PC-3 (cell line): ENCODE measurements around the gene ENPP7.

Experiments
- EZH2 ChIP-seq: fragments of 300-600 bp; sonication (generic); IDR thresholded peaks from one replicate; pipeline ENCODE4 v1.6.1; 2017; ENCODE audit warnings: antibody characterized with exemption, mild to moderate bottlenecking, low read length; ENCODE audit not compliant: unreplicated experiment
- EZH2phosphoT487 ChIP-seq: fragments of 300-600 bp; sonication (generic); IDR thresholded peaks from 2 replicates; pipeline ENCODE4 v1.6.1; 2018; ENCODE audit warnings: mild to moderate bottlenecking, antibody characterized with exemption, low read length, borderline replicate concordance
- TF ChIP-seq, protein P1 (sequence below): fragments of 300-600 bp; sonication (generic); conservative IDR thresholded peaks from 2 replicates; pipeline ENCODE4 v1.5.1; 2017; ENCODE audit warnings: antibody characterized with exemption, low read depth, mild to moderate bottlenecking, low read length

DNA sequence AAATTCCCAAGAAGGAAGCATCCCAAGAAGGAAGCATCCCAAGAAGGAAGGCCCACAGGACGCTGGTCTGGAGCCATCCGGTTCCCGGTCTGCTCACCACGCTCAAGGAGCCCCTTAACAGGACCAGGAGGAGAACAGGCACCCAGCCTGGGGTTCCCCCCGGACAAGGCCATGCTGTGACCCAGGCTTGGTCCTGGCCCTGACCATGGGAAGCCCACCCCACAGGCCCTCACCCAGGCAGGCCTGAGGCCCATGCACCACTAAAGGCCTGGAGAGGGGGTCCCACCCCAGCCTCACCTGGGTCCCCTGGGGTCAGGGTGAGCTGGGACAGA, 340 bp upstream of the ENPP7 start:
- TF ChIP-seq, protein P1, sequence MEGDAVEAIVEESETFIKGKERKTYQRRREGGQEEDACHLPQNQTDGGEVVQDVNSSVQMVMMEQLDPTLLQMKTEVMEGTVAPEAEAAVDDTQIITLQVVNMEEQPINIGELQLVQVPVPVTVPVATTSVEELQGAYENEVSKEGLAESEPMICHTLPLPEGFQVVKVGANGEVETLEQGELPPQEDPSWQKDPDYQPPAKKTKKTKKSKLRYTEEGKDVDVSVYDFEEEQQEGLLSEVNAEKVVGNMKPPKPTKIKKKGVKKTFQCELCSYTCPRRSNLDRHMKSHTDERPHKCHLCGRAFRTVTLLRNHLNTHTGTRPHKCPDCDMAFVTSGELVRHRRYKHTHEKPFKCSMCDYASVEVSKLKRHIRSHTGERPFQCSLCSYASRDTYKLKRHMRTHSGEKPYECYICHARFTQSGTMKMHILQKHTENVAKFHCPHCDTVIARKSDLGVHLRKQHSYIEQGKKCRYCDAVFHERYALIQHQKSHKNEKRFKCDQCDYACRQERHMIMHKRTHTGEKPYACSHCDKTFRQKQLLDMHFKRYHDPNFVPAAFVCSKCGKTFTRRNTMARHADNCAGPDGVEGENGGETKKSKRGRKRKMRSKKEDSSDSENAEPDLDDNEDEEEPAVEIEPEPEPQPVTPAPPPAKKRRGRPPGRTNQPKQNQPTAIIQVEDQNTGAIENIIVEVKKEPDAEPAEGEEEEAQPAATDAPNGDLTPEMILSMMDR: no peak
- no peak for TF ChIP-seq EZH2
- TF ChIP-seq EZH2phosphoT487: no peak
